SK-N-SH (cell line): ENCODE results near the gene ANO5. TPM values are rescaled to one million over a fixed set of nuclear protein-coding genes. Genes with fewer than 3 reads are reported as not detected.

Experiments
- CTCF ChIA-PET: fragments of 300-600, 350-600 bp; formaldehyde crosslinking; extraction: SDS; loops from one replicate; lab custom pipeline; 2021; lab: Yijun Ruan, JAX
- POLR2A ChIA-PET: fragments of 350-600 bp; sonication (Branson Sonifier 250); formaldehyde crosslinking; extraction: SDS; loops from one replicate; lab custom pipeline; 2020; ENCODE audit warnings: antibody characterized with exemption, inconsistent platforms; lab: Yijun Ruan, JAX
- DNase-seq: peaks from one replicate; pipeline ENCODE4 v3.0.0; 2012
- H2AFZ ChIP-seq: fragments of 200-600 bp; sonication (generic); 2 replicates; pipeline ENCODE4 v1.8.1; 2016; ENCODE audit warnings: antibody characterized with exemption, mild to moderate bottlenecking, low read depth
- H3F3A ChIP-seq: fragments of 200-600 bp; sonication (generic); replicated peaks from 2 replicates; pipeline ENCODE3; 2016; ENCODE audit warnings: antibody characterized with exemption, mild to moderate bottlenecking; ENCODE audit not compliant: insufficient read depth
- H3K27ac ChIP-seq, 2 experiments: fragments of 200-500 bp in 1 of 2; fragments of 200-600 bp in 1 of 2; sonication (Bioruptor generic) in 1 of 2; sonication (generic), shearing (Covaris generic) in 1 of 2; 2 replicates each; pipeline versions ENCODE4 v1.5.1 to v1.6.1; 2014 to 2016; ENCODE audit warnings: low read depth in 2 of 2, inconsistent platforms in 1 of 2, low read length in 1 of 2, mild to moderate bottlenecking in 1 of 2, mixed read lengths in 1 of 2
- H3K27me3 ChIP-seq: fragments of 200-600 bp; sonication (generic), shearing (Covaris generic); 2 replicates; pipeline ENCODE4 v1.6.1; 2016; ENCODE audit warnings: mixed run types; ENCODE audit not compliant: insufficient read depth
- H3K36me3 ChIP-seq, 2 experiments: fragments of 200-500 bp in 1 of 2; fragments of 200-600 bp in 1 of 2; sonication (Bioruptor generic) in 1 of 2; sonication (generic) in 1 of 2; replicated peaks in 1 of 2; 2 replicates each; pipeline versions ENCODE3 to v1.5.1; 2014 to 2016; ENCODE audit warnings: low read length in 1 of 2, mild to moderate bottlenecking in 1 of 2; ENCODE audit not compliant: insufficient read depth in 2 of 2, control insufficient read depth in 1 of 2
- H3K4me1 ChIP-seq, 2 experiments: fragments of 200-500 bp in 1 of 2; fragments of 200-600 bp in 1 of 2; sonication (Bioruptor generic) in 1 of 2; sonication (generic), shearing (Covaris generic) in 1 of 2; 2 replicates each; pipeline versions ENCODE4 v1.5.1 to v1.6.1; 2014 to 2016; ENCODE audit warnings: low read depth in 1 of 2, low read length in 1 of 2, mixed run types in 1 of 2; ENCODE audit not compliant: insufficient read depth in 2 of 2, control insufficient read depth in 1 of 2
- H3K4me2 ChIP-seq: fragments of 200-600 bp; sonication (generic), shearing (Covaris generic); 2 replicates; pipeline ENCODE4 v1.6.1; 2017; ENCODE audit warnings: mixed run types
- H3K4me3 ChIP-seq, 2 experiments: fragments of 200-500 bp in 1 of 2; fragments of 200-600 bp in 1 of 2; sonication (Bioruptor generic) in 1 of 2; sonication (generic), shearing (Covaris generic) in 1 of 2; 2 replicates each; pipeline versions ENCODE4 v1.5.1 to v1.8.1; 2014 to 2016; ENCODE audit warnings: low read depth in 2 of 2, inconsistent platforms in 1 of 2, low read length in 1 of 2, mild to moderate bottlenecking in 1 of 2, mixed read lengths in 1 of 2, moderate library complexity in 1 of 2
- H3K79me2 ChIP-seq: fragments of 200-600 bp; sonication (generic); 2 replicates; pipeline ENCODE4 v1.8.1; 2017; ENCODE audit warnings: mild to moderate bottlenecking; ENCODE audit not compliant: insufficient read depth
- H3K9ac ChIP-seq: fragments of 200-600 bp; sonication (generic); 2 replicates; pipeline ENCODE4 v1.6.1; 2017; ENCODE audit warnings: mixed run types
- H3K9me2 ChIP-seq: fragments of 200-600 bp; sonication (generic); 2 replicates; pipeline ENCODE4 v1.6.1; 2017; ENCODE audit warnings: mixed run types
- H3K9me3 ChIP-seq: fragments of 200-600 bp; sonication (generic); 2 replicates; pipeline ENCODE4 v1.6.1; 2017; ENCODE audit warnings: mixed run types, mild to moderate bottlenecking, moderate library complexity
- H4K20me1 ChIP-seq: fragments of 200-600 bp; sonication (generic); 2 replicates; pipeline ENCODE4 v1.6.1; 2017; ENCODE audit warnings: mild to moderate bottlenecking, mixed run types; ENCODE audit not compliant: insufficient read depth
- CTCF ChIP-seq: fragments of 200-600 bp; sonication (generic); IDR thresholded peaks from 2 replicates; pipeline ENCODE4 v1.6.1; 2017; ENCODE audit warnings: antibody characterized with exemption, mild to moderate bottlenecking, moderate library complexity
- ELF1 ChIP-seq: IDR thresholded peaks from 2 replicates; pipeline ENCODE4 v1.4.0; 2012
- EP300 ChIP-seq, 2 experiments: IDR thresholded peaks; 2 replicates each; pipeline versions ENCODE4 v1.4.0 to v1.6.1; 2012; ENCODE audit warnings: borderline replicate concordance in 1 of 2, low read depth in 1 of 2, low read length in 1 of 2
- EZH2phosphoT487 ChIP-seq: fragments of 200-600 bp; sonication (generic); IDR thresholded peaks from 2 replicates; pipeline ENCODE4 v1.6.1; 2017; ENCODE audit warnings: low read depth, mixed run types, mild to moderate bottlenecking, antibody characterized with exemption, moderate library complexity, borderline replicate concordance
- FOSL2 ChIP-seq: IDR thresholded peaks from 2 replicates; pipeline ENCODE4 v1.4.0; 2012; ENCODE audit warnings: low read depth, mild to moderate bottlenecking, moderate library complexity, borderline replicate concordance
- FOXM1 ChIP-seq: IDR thresholded peaks from 2 replicates; pipeline ENCODE4 v1.4.0; 2012; ENCODE audit warnings: low read depth, mild to moderate bottlenecking
- GABPA ChIP-seq: IDR thresholded peaks from 2 replicates; pipeline ENCODE4 v1.4.0; 2012; ENCODE audit warnings: low read depth, mild to moderate bottlenecking
- GATA2 ChIP-seq: sonication (generic); formaldehyde crosslinking; IDR thresholded peaks from 2 replicates; pipeline ENCODE4 v1.5.0; 2020; ENCODE audit warnings: mild to moderate bottlenecking, missing genetic modification reagents
- IRF3 ChIP-seq: fragments of 150-350 bp; IDR thresholded peaks from 2 replicates; pipeline ENCODE4 v1.6.1; 2016; ENCODE audit warnings: mild to moderate bottlenecking, low read depth, low read length
- JUND ChIP-seq: IDR thresholded peaks from 2 replicates; pipeline ENCODE4 v1.4.0; 2012
- MEF2A ChIP-seq: IDR thresholded peaks from 2 replicates; pipeline ENCODE4 v1.4.0; 2012; ENCODE audit warnings: low read depth, borderline replicate concordance
- NFIC ChIP-seq: IDR thresholded peaks from 2 replicates; pipeline ENCODE4 v1.4.0; 2012; ENCODE audit warnings: borderline replicate concordance
- POLR2AphosphoS5 ChIP-seq: IDR thresholded peaks from 2 replicates; pipeline ENCODE4 v1.6.1; 2012; ENCODE audit warnings: low read depth, low read length
- RAD21 ChIP-seq: IDR thresholded peaks from 2 replicates; pipeline ENCODE4 v1.6.1; 2012; ENCODE audit warnings: mild to moderate bottlenecking, low read length
- RFX5 ChIP-seq: IDR thresholded peaks from 2 replicates; pipeline ENCODE4 v1.6.1; 2012; ENCODE audit warnings: mild to moderate bottlenecking, improper control_type of control experiment, low read length
- SMC3 ChIP-seq: IDR thresholded peaks from 2 replicates; pipeline ENCODE4 v1.6.1; 2012; ENCODE audit warnings: low read depth, low read length, improper control_type of control experiment
- TAF1 ChIP-seq: IDR thresholded peaks from 2 replicates; pipeline ENCODE4 v1.6.1; 2012; ENCODE audit warnings: low read depth, mild to moderate bottlenecking, low read length, moderate library complexity, borderline replicate concordance
- ZBTB33 ChIP-seq: IDR thresholded peaks from 2 replicates; pipeline ENCODE4 v1.4.0; 2012; ENCODE audit warnings: low read depth, borderline replicate concordance
- WGBS: methylation state at CpG from one replicate; pipeline ENCODE4 v1.1.6; 2017; ENCODE audit warnings: low lambda C conversion rate; 5-methylcytosine and 5-hydroxymethylcytosine counted together
- polyA plus RNA-seq, 3 experiments: library from polyadenylated mRNA; depleted of rRNA; stranded (reverse); fragments of >200 nt; gene quantifications; 2 replicates each; pipeline ENCODE4 v1.2.3, GENCODE V29; 2012

Gene ANO5
- polyA plus RNA-seq, 1 of the 3 experiments (the other 2 are of a cell fraction): 0.15 TPM

GRCh38 chr11:22162756-22163155, 30.1 kb upstream of the ANO5 start:
- TF ChIP-seq MEF2A: no peak
- TF ChIP-seq GATA2: no peak
- TF ChIP-seq ELF1: no peak
- TF ChIP-seq JUND: no peak
- TF ChIP-seq EZH2phosphoT487: no peak
- DNase-seq: no peak
- Histone ChIP-seq H3K9me2 (no peaks in the 10 kb centered on the region), H3K79me2 (no peaks in the 10 kb centered on the region), H3F3A (no peaks in the 10 kb centered on the region), H3K27ac (no peak overlapping the region), H3K36me3 (no peaks in the 10 kb centered on the region), H2AFZ (no peak overlapping the region), H3K4me1 (peaks cover 0 to 4% of the 10 kb centered on the region in 2 experiments; a peak in 2 of 4 replicates), H3K4me3 (no peak overlapping the region), H4K20me1 (no peaks in the 10 kb centered on the region), H3K27me3 (no peaks in the 10 kb centered on the region), H3K4me2 (no peak overlapping the region), H3K9me3 (no peaks in the 10 kb centered on the region), H3K9ac (no peak overlapping the region)
- WGBS: 69% methylated on average over 3 of the region's 3 CpGs
- ChIA-PET POLR2A (no interaction called here), CTCF (interaction anchor here (1.0 to 2.5 kb wide), 3 partner anchors 10 to 142 kb away, joined by 3 to 12 read pairs (median 6); no protein-coding TSS in a partner anchor)

GRCh38 chr11:22163394-22163797, 29.5 kb upstream of the ANO5 start:
- Histone ChIP-seq H3K9me3 (no peaks in the 10 kb centered on the region), H3K27me3 (no peaks in the 10 kb centered on the region), H3K4me1 (peaks cover 0 to 4% of the 10 kb centered on the region in 2 experiments; a peak in 2 of 4 replicates), H3K4me2 (no peak overlapping the region)
- no peak for DNase-seq
- no peak for TF ChIP-seq ELF1
- TF ChIP-seq, all 33 proteins: peak for 0
- Histone ChIP-seq H4K20me1 (no peaks in the 10 kb centered on the region), H3K9ac (no peak overlapping the region), H3K27ac (no peak overlapping the region), H3K36me3 (no peaks in the 10 kb centered on the region), H3F3A (no peaks in the 10 kb centered on the region), H3K4me3 (no peak overlapping the region), H3K9me2 (no peaks in the 10 kb centered on the region), H2AFZ (no peak overlapping the region), H3K79me2 (no peaks in the 10 kb centered on the region)
- ChIA-PET POLR2A (no interaction called here), CTCF (interaction anchor here (1.0 to 2.5 kb wide), 3 partner anchors 10 to 1491 kb away, joined by 3 to 12 read pairs (median 3); no protein-coding TSS in a partner anchor)
- WGBS: 34% methylated on average over 3 of the region's 3 CpGs

GRCh38 chr11:22165087-22165486, 27.8 kb upstream of the ANO5 start:
- Histone ChIP-seq H4K20me1 (no peaks in the 10 kb centered on the region), H3K36me3 (no peaks in the 10 kb centered on the region), H3K4me3 (no peak overlapping the region), H3K9me3 (no peaks in the 10 kb centered on the region), H3K4me1 (peaks cover 0 to 4% of the 10 kb centered on the region in 2 experiments; a peak in 2 of 4 replicates), H3K27ac (no peak overlapping the region), H2AFZ (no peak overlapping the region), H3K9me2 (no peaks in the 10 kb centered on the region), H3K79me2 (no peaks in the 10 kb centered on the region), H3K9ac (no peak overlapping the region), H3F3A (no peaks in the 10 kb centered on the region), H3K27me3 (no peaks in the 10 kb centered on the region), H3K4me2 (no peak overlapping the region)
- 52% methylated on average over 2 of the region's 2 CpGs for WGBS
- ChIA-PET CTCF (interaction anchor here (2.5 kb wide), 2 partner anchors 12 to 139 kb away, joined by 11 to 12 read pairs; no protein-coding TSS in a partner anchor), POLR2A (no interaction called here)
- DNase-seq: no peak
- TF ChIP-seq EP300 (IDR thresholded peaks at IDR 0.05; ENCODE audit: borderline replicate concordance in 1 of 2, low read depth in 1 of 2, low read length in 1 of 2) (no peak), NFIC (no peak), MEF2A (no peak), GABPA (no peak), RAD21 (no peak), RFX5 (no peak), EZH2phosphoT487 (no peak), FOXM1 (no peak), FOSL2 (no peak), POLR2AphosphoS5 (no peak), SMC3 (no peak), GATA2 (no peak), CTCF (no peak), TAF1 (no peak), ZBTB33 (no peak), IRF3 (no peak)
